HG03159 (cell line): Measurements from ENCODE around the gene NUP93.

ENCODE experiments used
- ATAC-seq: cut with Tn5 transposase; IDR thresholded peaks from one replicate; pipeline ENCODE4 v1.9.1; 2021; ENCODE audit warnings: mild to moderate bottlenecking, moderate library complexity; ENCODE audit not compliant: unreplicated experiment

NUP93 gene

GRCh38 chr16:56842133-56842532 lies 112.2 kb downstream of the NUP93 start:
- ATAC-seq = no peak

- ATAC-seq = no peak
These were observed 114.1 kb downstream of the NUP93 start for GRCh38 chr16:56844056-56844455.

GRCh38 chr16:56847173-56847910 lies 117.4 kb downstream of the NUP93 start:
- no peak for ATAC-seq

- ATAC-seq = no peak
These were observed 118.4 kb downstream of the NUP93 start for GRCh38 chr16:56848029-56848936.

GRCh38 chr16:56848955-56849689 lies 119.2 kb downstream of the NUP93 start:
- no peak for ATAC-seq

GRCh38 chr16:56849690-56850680 lies 120.1 kb downstream of the NUP93 start:
- no peak for ATAC-seq

GRCh38 chr16:56851671-56852400 lies 121.9 kb downstream of the NUP93 start:
- ATAC-seq = no peak

- ATAC-seq = no peak
These were observed 122.4 kb downstream of the NUP93 start for GRCh38 chr16:56852401-56852730.

GRCh38 chr16:56852968-56853367 lies 123.0 kb downstream of the NUP93 start:
- ATAC-seq = no peak

GRCh38 chr16:56855201-56855600 lies 125.3 kb downstream of the NUP93 start:
- ATAC-seq = no peak

GRCh38 chr16:56855946-56856345 lies 126.0 kb downstream of the NUP93 start:
- no peak for ATAC-seq

- no peak for ATAC-seq
These were observed 127.0 kb downstream of the NUP93 start for GRCh38 chr16:56856876-56857447.

- no peak for ATAC-seq
These were observed 128.4 kb downstream of the NUP93 start for GRCh38 chr16:56858374-56858773.

GRCh38 chr16:56859636-56860035 lies 129.7 kb downstream of the NUP93 start:
- no peak for ATAC-seq

GRCh38 chr16:56860226-56861020 lies 130.5 kb downstream of the NUP93 start:
- ATAC-seq = no peak

- no peak for ATAC-seq
These were observed 131.2 kb downstream of the NUP93 start for GRCh38 chr16:56861092-56861610.

GRCh38 chr16:56861756-56862155 lies 131.8 kb downstream of the NUP93 start:
- no peak for ATAC-seq

GRCh38 chr16:56862776-56863175 lies 132.8 kb downstream of the NUP93 start:
- ATAC-seq = no peak
